ENCODE results near the gene GRID1. TPM values are rescaled to one million over a fixed set of nuclear protein-coding genes. Genes with fewer than 3 reads are reported as not detected.

Gene GRID1
- total RNA-seq, 4 donors from 2014 or later, result 17.2 to 28.1 (median 23.6) TPM

- WGBS, 2 donors, result 66 to 82% methylated on average over 5 to 9 of the region's 9 CpGs
- H3K27ac ChIP-seq, result no peak overlapping the region
- intact Hi-C loops (cut with DNase I), result no loop called here
- no peaks in the 10 kb centered on the region for H3K36me3 ChIP-seq
- H3K4me1 ChIP-seq, result no peaks in the 10 kb centered on the region
- no peak for DNase-seq
- TF ChIP-seq POLR2A (IDR thresholded peaks at IDR 0.05), result no peak
- no peak for TF ChIP-seq CTCF (IDR thresholded peaks at IDR 0.05)
- no peaks in the 10 kb centered on the region for H3K27me3 ChIP-seq
- no peaks in the 10 kb centered on the region for H3K9me3 ChIP-seq
- no peak overlapping the region for H3K4me3 ChIP-seq (replicated peaks in 1 of 3)
These were observed 68.0 kb downstream of the GRID1 start for GRCh38 chr10:86298501-86299001.

GRCh38 chr10:86295791-86296190 lies 70.8 kb downstream of the GRID1 start:
- no peak for DNase-seq
- no peaks in the 10 kb centered on the region for H3K4me1 ChIP-seq
- no peaks in the 10 kb centered on the region for H3K27me3 ChIP-seq
- TF ChIP-seq POLR2A (IDR thresholded peaks at IDR 0.05) (no peak), CTCF (IDR thresholded peaks at IDR 0.05) (no peak)
- no peak overlapping the region for H3K27ac ChIP-seq
- H3K36me3 ChIP-seq, result no peaks in the 10 kb centered on the region
- intact Hi-C loops (cut with DNase I), result no loop called here
- WGBS, 2 donors, result 72 to 87% methylated on average over 3 of the region's 3 CpGs
- no peaks in the 10 kb centered on the region for H3K9me3 ChIP-seq
- no peak overlapping the region for H3K4me3 ChIP-seq (replicated peaks in 1 of 3)

- Histone ChIP-seq H3K4me3 (replicated peaks in 1 of 3) (no peak overlapping the region), H3K36me3 (no peaks in the 10 kb centered on the region), H3K9me3 (no peaks in the 10 kb centered on the region), H3K4me1 (no peaks in the 10 kb centered on the region), H3K27ac (no peak overlapping the region), H3K27me3 (no peaks in the 10 kb centered on the region)
- no peak for DNase-seq
- intact Hi-C loops (cut with DNase I), result no loop called here
- 84 to 89% methylated on average over 14 of the region's 14 CpGs for WGBS, 2 donors
- TF ChIP-seq CTCF (IDR thresholded peaks at IDR 0.05) (no peak), POLR2A (IDR thresholded peaks at IDR 0.05) (no peak)
These were observed 71.2 kb downstream of the GRID1 start for GRCh38 chr10:86295351-86295750.

- Histone ChIP-seq H3K36me3 (no peaks in the 10 kb centered on the region), H3K27me3 (no peaks in the 10 kb centered on the region), H3K9me3 (no peaks in the 10 kb centered on the region), H3K4me1 (no peaks in the 10 kb centered on the region), H3K4me3 (replicated peaks in 1 of 3) (no peak overlapping the region), H3K27ac (no peak overlapping the region)
- no peak for DNase-seq
- WGBS, 2 donors, result 82 to 90% methylated on average over 16 of the region's 16 CpGs
- TF ChIP-seq CTCF (IDR thresholded peaks at IDR 0.05), result no peak
- no peak for TF ChIP-seq POLR2A (IDR thresholded peaks at IDR 0.05)
- intact Hi-C loops (cut with DNase I), result no loop called here
These were observed 72.0 kb downstream of the GRID1 start for GRCh38 chr10:86294346-86295265.

GRCh38 chr10:86293396-86293791 lies 73.2 kb downstream of the GRID1 start:
- intact Hi-C loops (cut with DNase I), result no loop called here
- Histone ChIP-seq H3K9me3 (no peaks in the 10 kb centered on the region), H3K27me3 (no peaks in the 10 kb centered on the region), H3K4me1 (no peaks in the 10 kb centered on the region), H3K27ac (no peak overlapping the region), H3K36me3 (no peaks in the 10 kb centered on the region), H3K4me3 (replicated peaks in 1 of 3) (no peak overlapping the region)
- no peak for DNase-seq
- 45 to 61% methylated on average over 2 of the region's 2 CpGs for WGBS, 2 donors
- TF ChIP-seq CTCF (IDR thresholded peaks at IDR 0.05), result no peak
- TF ChIP-seq POLR2A (IDR thresholded peaks at IDR 0.05), result no peak

Data from thyroid gland (tissue), 4 donors.